HepG2 (cell line): Measurements from ENCODE around the gene FGD2. TPM values are rescaled to one million over a fixed set of nuclear protein-coding genes. Genes with fewer than 3 reads are reported as not detected.

Source experiments
- ATAC-seq: fragments of 200-7000 bp; cut with Tn5 transposase; 3 replicates; pipeline ENCODE4 v1.9.1; 2020; ENCODE audit warnings: mild to moderate bottlenecking, moderate library complexity
- BruUV-seq: library from RNA; stranded (reverse); fragments of 400-500 nt; replicated peaks from 2 replicates; lab custom pipeline; 2021; lab: Mats Ljungman, UMichigan
- CTCF ChIA-PET: fragments of 300-600 bp; formaldehyde crosslinking; extraction: SDS; loops from one replicate; lab custom pipeline; 2021; ENCODE audit warnings: low total read pairs, inconsistent platforms, low intra/inter-chr PET ratio; lab: Yijun Ruan, JAX
- POLR2A ChIA-PET: fragments of 350-600 bp; sonication (Branson Sonifier 250); formaldehyde crosslinking; loops from one replicate; lab custom pipeline; 2020; ENCODE audit warnings: antibody characterized with exemption, inconsistent platforms; lab: Yijun Ruan, JAX
- DNase-seq: peaks from one replicate; pipeline ENCODE4 v3.0.0-alpha.2; 2015; ENCODE audit warnings: low spot score
- FAIRE-seq: peaks from 3 replicates; lab custom pipeline; 2011; peaks lifted over from hg19 to GRCh38; lab: Jason Lieb, UNC
- H2AFZ ChIP-seq: one replicate; pipeline ENCODE4 v1.6.1; 2011; ENCODE audit warnings: low read length, inconsistent platforms
- H3K27ac ChIP-seq: fragments of 300-600 bp; 3 replicates; pipeline ENCODE4 v1.8.0; 2011; ENCODE audit warnings: mixed run types, mild to moderate bottlenecking, mixed read lengths, low read length, inconsistent platforms; ENCODE audit not compliant: insufficient read depth; ENCODE audit errors: extremely low read length
- H3K27me3 ChIP-seq, 2 experiments: fragments of 200-600 bp in 1 of 2; 2 replicates in 1 of 2; 3 replicates in 1 of 2; pipeline versions ENCODE4 v1.6.0 to v1.8.0; 2011; ENCODE audit warnings: low read length in 2 of 2, mild to moderate bottlenecking in 2 of 2, moderate library complexity in 2 of 2, inconsistent platforms in 1 of 2; ENCODE audit not compliant: insufficient read depth in 2 of 2, control insufficient read depth in 1 of 2
- H3K36me3 ChIP-seq, 2 experiments: fragments of 200-600 bp in 1 of 2; replicated peaks in 1 of 2; 2 replicates in 1 of 2; 3 replicates in 1 of 2; pipeline versions ENCODE4 v1.5.1 to v1.8.0; 2011; ENCODE audit warnings: low read length in 2 of 2, inconsistent platforms in 1 of 2; ENCODE audit not compliant: insufficient read depth in 2 of 2, control insufficient read depth in 1 of 2
- H3K4me1 ChIP-seq: 2 replicates; pipeline ENCODE4 v1.5.1; 2012; ENCODE audit warnings: low read length, inconsistent platforms; ENCODE audit not compliant: insufficient read depth
- H3K4me2 ChIP-seq: 2 replicates; pipeline ENCODE4 v1.6.0; 2011; ENCODE audit warnings: low read depth, low read length, inconsistent platforms
- H3K4me3 ChIP-seq, 3 experiments: fragments of 200-600 bp in 1 of 3; sonication (generic), shearing (Covaris generic) in 1 of 3; replicated peaks in 1 of 3; 2 replicates each; pipeline ENCODE4 v1.5.1; 2011 to 2016; ENCODE audit warnings: low read length in 3 of 3, inconsistent platforms in 2 of 3, low read depth in 2 of 3, mild to moderate bottlenecking in 2 of 3, control low read depth in 1 of 3, mixed read lengths in 1 of 3; ENCODE audit not compliant: insufficient read depth in 1 of 3
- H3K79me2 ChIP-seq: one replicate; pipeline ENCODE4 v1.6.1; 2011; ENCODE audit warnings: low read length, inconsistent platforms; ENCODE audit not compliant: insufficient read depth
- H3K9ac ChIP-seq: 2 replicates; pipeline ENCODE4 v1.6.0; 2011; ENCODE audit warnings: mild to moderate bottlenecking, low read depth, low read length, inconsistent platforms; ENCODE audit not compliant: insufficient read depth
- H3K9me3 ChIP-seq: 2 replicates; pipeline ENCODE4 v1.5.1; 2012; ENCODE audit warnings: mild to moderate bottlenecking, low read length
- H4K20me1 ChIP-seq: 2 replicates; pipeline ENCODE4 v1.6.0; 2011; ENCODE audit warnings: inconsistent platforms, mild to moderate bottlenecking, low read length, moderate library complexity; ENCODE audit not compliant: insufficient read depth
- ADNP ChIP-seq: sonication (generic); formaldehyde crosslinking; IDR thresholded peaks from 2 replicates; pipeline ENCODE4 v1.4.0; 2020; ENCODE audit warnings: missing genetic modification reagents
- BCL6 ChIP-seq: IDR thresholded peaks from 2 replicates; pipeline ENCODE4 v1.6.1; 2016; ENCODE audit warnings: missing genetic modification reagents, missing compliant biosample characterization
- BRD4 ChIP-seq: sonication (generic); formaldehyde crosslinking; IDR thresholded peaks from 2 replicates; pipeline ENCODE4 v1.4.0; 2020; ENCODE audit warnings: missing genetic modification reagents
- HNRNPLL ChIP-seq: fragments of 200-400 bp; formaldehyde crosslinking; IDR thresholded peaks from 2 replicates; pipeline ENCODE4 v1.6.1; 2017; ENCODE audit warnings: mild to moderate bottlenecking, low read depth, low read length; ENCODE audit not compliant: poor library complexity, severe bottlenecking
- ISX ChIP-seq: sonication (generic); formaldehyde crosslinking; conservative IDR thresholded peaks from 2 replicates; pipeline ENCODE4 v1.5.0; 2020; ENCODE audit warnings: missing genetic modification reagents
- MYC ChIP-seq: sonication (generic); formaldehyde crosslinking; IDR thresholded peaks from 2 replicates; pipeline ENCODE4 v1.9.0; 2021; ENCODE audit warnings: missing genetic modification reagents, borderline replicate concordance
- SALL1 ChIP-seq: sonication (generic); formaldehyde crosslinking; IDR thresholded peaks from 2 replicates; pipeline ENCODE4 v1.8.0; 2022; ENCODE audit warnings: mild to moderate bottlenecking, missing genetic modification reagents
- TFAP4 ChIP-seq: sonication (generic); IDR thresholded peaks from 2 replicates; pipeline ENCODE4 v1.6.1; 2016; ENCODE audit warnings: low read depth, borderline replicate concordance
- ZMYM3 ChIP-seq: sonication (generic); formaldehyde crosslinking; IDR thresholded peaks from 2 replicates; pipeline ENCODE4 v1.5.1; 2020; ENCODE audit warnings: mild to moderate bottlenecking, missing genetic modification reagents
- ZNF563 ChIP-seq: sonication (generic); formaldehyde crosslinking; IDR thresholded peaks from 2 replicates; pipeline ENCODE4 v1.8.0; 2022; ENCODE audit warnings: mild to moderate bottlenecking, moderate library complexity, missing genetic modification reagents
- ZNF576 ChIP-seq: sonication (generic); formaldehyde crosslinking; IDR thresholded peaks from 2 replicates; pipeline ENCODE4 v1.4.0; 2020; ENCODE audit warnings: mild to moderate bottlenecking, missing genetic modification reagents
- WGBS: methylation state at CpG from one replicate; pipeline ENCODE4 v1.1.6; 2017; ENCODE audit warnings: low lambda C conversion rate; 5-methylcytosine and 5-hydroxymethylcytosine counted together
- in situ Hi-C: cut with HindIII; loops from 2 replicates; pipeline ENCODE4 v1.10.0; 2017; ENCODE audit warnings: low pct_unique_long_range_greater_than_20kb; ENCODE audit not compliant: extremely low pct_ligation_motif_present
- intact Hi-C: fragments of 100-400 bp; cut with micrococcal nuclease; formaldehyde crosslinking; loops from one replicate; pipeline ENCODE4 v1.10.0; 2022; ENCODE audit not compliant: unreplicated experiment
- polyA plus RNA-seq, 8 experiments: library from polyadenylated mRNA; depleted of rRNA in 3 of 8; stranded (reverse) in 7 of 8; unstranded in 1 of 8; fragments of >200 nt; fragmentation: Illumina TruSeq in 4 of 8; extraction: Trizol in 4 of 8; gene quantifications; 2 replicates each; pipeline versions ENCODE4 v1.2.1 to v1.2.3, GENCODE V29; 2011 to 2016; ENCODE audit warnings: low read depth in 4 of 8, missing spikeins in 1 of 8, mixed read lengths in 1 of 8; ENCODE audit not compliant: insufficient read depth in 1 of 8
- total RNA-seq, 5 experiments: library from RNA; depleted of rRNA; stranded (reverse); fragments of >200 nt; fragmentation: Illumina TruSeq; extraction: Trizol; gene quantifications; 2 replicates each; pipeline ENCODE4 v1.2.3, GENCODE V29; 2016; ENCODE audit warnings: low read depth in 1 of 5

Gene FGD2
- total and polyA plus RNA-seq, 2 of the 13 experiments (the other 11 are each of a cell fraction or from before 2014, with no cell fraction given), result not detected

- ChIA-PET CTCF (no interaction called here), POLR2A (interaction anchor here (0.7 to 8.5 kb wide), 2 partner anchors 77 to 117 kb away, joined by 3 to 119 read pairs; partner anchors contain the start of gene PIM1)
- Histone ChIP-seq H3K9ac (no peak overlapping the region), H3K4me1 (peaks cover 97% of the 10 kb centered on the region), H3K9me3 (no peaks in the 10 kb centered on the region), H3K79me2 (no peaks in the 10 kb centered on the region), H2AFZ (no peak overlapping the region), H3K4me3 (no peak overlapping the region), H3K27ac (no peak overlapping the region), H3K36me3 (no peaks in the 10 kb centered on the region), H3K27me3 (peaks cover 2 to 13% of the 10 kb centered on the region in 2 experiments; a peak in 4 of 5 replicates), H4K20me1 (no peaks in the 10 kb centered on the region), H3K4me2 (no peak overlapping the region)
- 82% methylated on average over 11 of the region's 11 CpGs for WGBS
- TF ChIP-seq ZNF563 (CRISPR knock-in tag), result 0 out of 2 replicates have a peak, but pooled peaks have one; percentile 17
- no peak for TF ChIP-seq HNRNPLL
- intact Hi-C loops (loop anchor here (5.0 kb wide), 1 partner anchor 37 kb away; no protein-coding TSS in a partner anchor), in situ Hi-C loops (loop anchor here (5.0 kb wide), 3 partner anchors 48 to 153 kb away; partner anchors contain the start of gene PIM1)
- DNase-seq, result no peak
- ATAC-seq, result no peak
- BruUV-seq, result no TSS peak
- no peak for FAIRE-seq
Observed at GRCh38 chr6:37054171-37054570, 48.7 kb downstream of the FGD2 start.

DNA sequence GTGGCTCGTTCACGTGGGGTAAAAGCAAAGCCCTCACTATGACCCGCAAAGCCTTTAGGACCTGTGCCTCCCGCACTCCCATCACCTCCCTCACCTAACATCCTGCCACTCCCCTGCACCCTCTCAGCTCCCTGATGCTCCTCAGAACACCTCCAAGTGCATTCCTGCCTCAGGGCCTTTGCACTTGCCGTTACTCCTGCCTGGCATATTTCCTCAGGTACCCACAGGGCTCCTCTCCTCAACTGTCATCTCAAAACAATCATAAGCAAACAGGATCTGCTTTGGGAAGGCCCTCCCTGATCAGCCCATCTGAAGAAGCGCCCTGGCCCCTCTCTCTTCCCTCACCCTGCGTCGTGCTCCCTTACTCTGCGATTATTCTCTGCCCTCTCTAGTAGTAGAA, 49.1 kb downstream of the FGD2 start:
- H3K9me3 ChIP-seq, result no peaks in the 10 kb centered on the region
- in situ Hi-C loops, result loop anchor here (5.0 kb wide), 3 partner anchors 48 to 153 kb away; partner anchors contain the start of gene PIM1
- no peak overlapping the region for H3K4me3 ChIP-seq
- H3K27me3 ChIP-seq, result peaks cover 2 to 9% of the 10 kb centered on the region in 2 experiments; a peak in 3 of 5 replicates
- no peaks in the 10 kb centered on the region for H3K36me3 ChIP-seq
- H3K9ac ChIP-seq, result no peak overlapping the region
- no peaks in the 10 kb centered on the region for H3K79me2 ChIP-seq
- H2AFZ ChIP-seq, result no peak overlapping the region
- intact Hi-C loops, result loop anchor here (5.0 kb wide), 1 partner anchor 37 kb away; no protein-coding TSS in a partner anchor
- TF ChIP-seq ZNF576 (CRISPR knock-in tag) (no peak), ZMYM3 (peak; percentile 93), ISX (no peak), BCL6 (CRISPR knock-in tag) (no peak), ADNP (CRISPR knock-in tag) (0 out of 2 replicates have a peak, but pooled peaks have one; percentile 44), SALL1 (CRISPR knock-in tag) (no peak), MYC (CRISPR knock-in tag) (0 out of 2 replicates have a peak, but pooled peaks have one; percentile 24), ZNF563 (CRISPR knock-in tag) (peak; percentile 36; the same call in 1 of the 2 replicates), TFAP4 (no peak), BRD4 (CRISPR knock-in tag) (0 out of 2 replicates have a peak, but pooled peaks have one; percentile 33)
- FAIRE-seq (no peak), ATAC-seq (no peak), DNase-seq (no peak)
- H3K4me1 ChIP-seq, result peaks cover 97% of the 10 kb centered on the region
- CTCF ChIA-PET, result no interaction called here
- H4K20me1 ChIP-seq, result no peaks in the 10 kb centered on the region
- POLR2A ChIA-PET, result interaction anchor here (8.5 kb wide), 1 partner anchor 117 kb away, joined by 119 read pairs; the partner anchor contains the start of gene PIM1
- H3K4me2 ChIP-seq, result no peak overlapping the region
- no peak overlapping the region for H3K27ac ChIP-seq
- no TSS peak for BruUV-seq
- WGBS, result 83% methylated on average over 9 of the region's 9 CpGs
